GM12878 (cell line): Measurements from ENCODE around the gene SLC6A17.

Experiments used
- CHD1 ChIP-seq: IDR thresholded peaks from 2 replicates; pipeline ENCODE4 v1.6.1; 2012; ENCODE audit warnings: low read depth, low read length, improper control_type of control experiment
- CTCF ChIP-seq, 3 experiments: IDR thresholded peaks in 2 of 3; conservative IDR thresholded peaks in 1 of 3; 2 replicates each; pipeline ENCODE4 v1.5.1; 2011; ENCODE audit warnings: low read depth in 3 of 3, low read length in 3 of 3, mild to moderate bottlenecking in 3 of 3, control low read depth in 2 of 3, moderate library complexity in 2 of 3, inconsistent platforms in 1 of 3, mixed read lengths in 1 of 3; ENCODE audit not compliant: control insufficient read depth in 2 of 3, insufficient read depth in 1 of 3; ENCODE audit errors: extremely low read depth in 1 of 3
- E2F8 ChIP-seq: fragments of 450-650 bp; IDR thresholded peaks from 2 replicates; pipeline ENCODE4 v1.6.1; 2018; ENCODE audit warnings: mild to moderate bottlenecking, low read depth, moderate library complexity; ENCODE audit not compliant: partially characterized antibody
- FOXK2 ChIP-seq: fragments of 450-650 bp; IDR thresholded peaks from 2 replicates; pipeline ENCODE4 v1.6.1; 2017; ENCODE audit warnings: mild to moderate bottlenecking, moderate library complexity
- HCFC1 ChIP-seq: fragments of 150-350 bp; IDR thresholded peaks from 2 replicates; pipeline ENCODE4 v1.6.1; 2014; ENCODE audit warnings: low read length
- HDGF ChIP-seq: fragments of 450-650 bp; IDR thresholded peaks from 2 replicates; pipeline ENCODE4 v1.6.1; 2016; ENCODE audit warnings: antibody characterized with exemption
- KAT2A ChIP-seq: conservative IDR thresholded peaks from 2 replicates; pipeline ENCODE4 v1.6.1; 2011; ENCODE audit warnings: low read depth, low read length; ENCODE audit not compliant: control insufficient read depth
- KDM1A ChIP-seq: fragments of 200-600 bp; sonication (generic); IDR thresholded peaks from 2 replicates; pipeline ENCODE4 v1.6.1; 2016; ENCODE audit warnings: borderline replicate concordance
- POLR2A ChIP-seq: IDR thresholded peaks from 2 replicates; pipeline ENCODE4 v1.6.1; 2011; ENCODE audit warnings: low read depth, mild to moderate bottlenecking, low read length
- POLR2AphosphoS5 ChIP-seq: IDR thresholded peaks from 2 replicates; pipeline ENCODE4 v1.6.1; 2011; ENCODE audit warnings: mild to moderate bottlenecking, low read length, inconsistent platforms
- SIN3A ChIP-seq: IDR thresholded peaks from 2 replicates; pipeline ENCODE4 v1.6.1; 2012; ENCODE audit warnings: low read depth, low read length, improper control_type of control experiment
- SUZ12 ChIP-seq: fragments of 200-600 bp; sonication (generic); IDR thresholded peaks from one replicate; pipeline ENCODE4 v1.6.1; 2018; ENCODE audit warnings: antibody characterized with exemption, mild to moderate bottlenecking; ENCODE audit not compliant: unreplicated experiment

DNA sequence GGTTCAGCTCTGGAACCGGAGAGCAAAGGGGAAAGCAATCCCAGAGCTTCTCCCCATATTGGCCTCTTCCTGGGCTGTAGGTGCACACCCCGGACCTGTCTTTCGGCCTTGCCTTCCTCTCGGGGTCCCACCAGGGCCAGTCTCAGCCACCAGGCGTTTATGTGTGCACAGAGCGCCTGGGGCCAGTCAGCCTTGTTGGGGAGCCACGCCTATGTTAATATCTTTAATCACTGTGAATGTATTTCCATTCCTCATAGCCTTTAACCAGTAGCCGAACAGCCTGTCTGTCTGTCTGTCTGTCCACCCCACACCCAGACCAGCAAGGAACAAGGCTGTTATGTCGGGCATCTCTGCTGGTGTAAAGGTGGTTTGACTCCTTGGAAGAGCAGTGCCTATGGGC lies 78.6 kb downstream of the SLC6A17 start:
- TF ChIP-seq HCFC1 = no peak
- no peak for TF ChIP-seq E2F8
- TF ChIP-seq CTCF (IDR thresholded peaks at IDR 0.05 in 2 of 3, conservative IDR thresholded peaks at IDR 0.05 in 1 of 3; ENCODE audit: control insufficient read depth in 2 of 3, extremely low read depth in 1 of 3, insufficient read depth in 1 of 3, low read depth in 3 of 3, low read length in 3 of 3) = no peak
- no peak for TF ChIP-seq POLR2AphosphoS5
- no peak for TF ChIP-seq POLR2A
- TF ChIP-seq SUZ12 = no peak
- TF ChIP-seq FOXK2 = no peak
- no peak for TF ChIP-seq KAT2A
- no peak for TF ChIP-seq HDGF
- TF ChIP-seq KDM1A = no peak
- no peak for TF ChIP-seq CHD1
- no peak for TF ChIP-seq SIN3A
